ENCODE data around the gene SETD6.

DNA sequence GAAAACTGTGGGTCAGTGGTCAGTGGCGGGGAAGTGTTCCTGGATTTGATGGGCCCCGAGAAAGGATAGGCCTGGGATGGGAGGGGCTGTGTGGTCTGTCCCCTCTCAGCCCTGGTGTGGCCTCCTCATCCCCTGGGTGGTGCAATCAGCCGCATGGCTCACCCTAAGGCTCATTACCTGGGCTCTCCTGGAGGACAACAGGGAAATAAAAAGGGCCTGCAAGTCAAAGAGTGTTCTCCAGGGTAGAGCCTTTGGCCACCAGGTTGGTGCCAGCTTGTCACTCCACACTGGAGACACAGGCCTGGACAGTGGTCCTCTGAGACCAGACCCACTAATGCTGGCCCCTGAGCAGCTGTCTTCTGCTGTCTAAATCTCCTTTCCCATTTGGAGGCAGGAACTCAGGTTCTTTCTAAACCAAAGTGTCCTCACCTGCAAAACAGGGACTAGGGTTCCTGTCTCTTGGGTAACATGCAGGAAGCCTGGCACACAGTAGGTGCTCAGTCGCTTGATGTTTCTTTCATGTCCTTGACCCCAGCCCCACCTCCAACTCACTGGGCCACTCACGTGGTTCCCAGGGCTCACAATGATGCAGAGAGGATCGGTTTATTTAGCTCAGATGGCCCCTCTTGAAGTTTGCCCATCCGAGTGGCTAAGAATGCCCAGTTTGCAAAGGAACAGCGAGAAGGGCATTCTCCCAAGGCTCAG lies 12.9 kb upstream of the SETD6 start:
- TF ChIP-seq, protein P1, sequence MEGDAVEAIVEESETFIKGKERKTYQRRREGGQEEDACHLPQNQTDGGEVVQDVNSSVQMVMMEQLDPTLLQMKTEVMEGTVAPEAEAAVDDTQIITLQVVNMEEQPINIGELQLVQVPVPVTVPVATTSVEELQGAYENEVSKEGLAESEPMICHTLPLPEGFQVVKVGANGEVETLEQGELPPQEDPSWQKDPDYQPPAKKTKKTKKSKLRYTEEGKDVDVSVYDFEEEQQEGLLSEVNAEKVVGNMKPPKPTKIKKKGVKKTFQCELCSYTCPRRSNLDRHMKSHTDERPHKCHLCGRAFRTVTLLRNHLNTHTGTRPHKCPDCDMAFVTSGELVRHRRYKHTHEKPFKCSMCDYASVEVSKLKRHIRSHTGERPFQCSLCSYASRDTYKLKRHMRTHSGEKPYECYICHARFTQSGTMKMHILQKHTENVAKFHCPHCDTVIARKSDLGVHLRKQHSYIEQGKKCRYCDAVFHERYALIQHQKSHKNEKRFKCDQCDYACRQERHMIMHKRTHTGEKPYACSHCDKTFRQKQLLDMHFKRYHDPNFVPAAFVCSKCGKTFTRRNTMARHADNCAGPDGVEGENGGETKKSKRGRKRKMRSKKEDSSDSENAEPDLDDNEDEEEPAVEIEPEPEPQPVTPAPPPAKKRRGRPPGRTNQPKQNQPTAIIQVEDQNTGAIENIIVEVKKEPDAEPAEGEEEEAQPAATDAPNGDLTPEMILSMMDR (IDR thresholded peaks at IDR 0.05): no peak
- TF ChIP-seq HDAC2 (IDR thresholded peaks at IDR 0.05) (no peak), SMC3 (IDR thresholded peaks at IDR 0.05) (no peak), MAFK (IDR thresholded peaks at IDR 0.05; ENCODE audit: partially characterized antibody) (no peak), RCOR1 (IDR thresholded peaks at IDR 0.05; ENCODE audit: low read depth, low read length) (no peak), EP300 (IDR thresholded peaks at IDR 0.05) (no peak), POLR2AphosphoS2 (conservative IDR thresholded peaks at IDR 0.05; ENCODE audit: low read length) (no peak), POLR2A (IDR thresholded peaks at IDR 0.05; ENCODE audit: low read length) (no peak)
- TF ChIP-seq, protein P2, sequence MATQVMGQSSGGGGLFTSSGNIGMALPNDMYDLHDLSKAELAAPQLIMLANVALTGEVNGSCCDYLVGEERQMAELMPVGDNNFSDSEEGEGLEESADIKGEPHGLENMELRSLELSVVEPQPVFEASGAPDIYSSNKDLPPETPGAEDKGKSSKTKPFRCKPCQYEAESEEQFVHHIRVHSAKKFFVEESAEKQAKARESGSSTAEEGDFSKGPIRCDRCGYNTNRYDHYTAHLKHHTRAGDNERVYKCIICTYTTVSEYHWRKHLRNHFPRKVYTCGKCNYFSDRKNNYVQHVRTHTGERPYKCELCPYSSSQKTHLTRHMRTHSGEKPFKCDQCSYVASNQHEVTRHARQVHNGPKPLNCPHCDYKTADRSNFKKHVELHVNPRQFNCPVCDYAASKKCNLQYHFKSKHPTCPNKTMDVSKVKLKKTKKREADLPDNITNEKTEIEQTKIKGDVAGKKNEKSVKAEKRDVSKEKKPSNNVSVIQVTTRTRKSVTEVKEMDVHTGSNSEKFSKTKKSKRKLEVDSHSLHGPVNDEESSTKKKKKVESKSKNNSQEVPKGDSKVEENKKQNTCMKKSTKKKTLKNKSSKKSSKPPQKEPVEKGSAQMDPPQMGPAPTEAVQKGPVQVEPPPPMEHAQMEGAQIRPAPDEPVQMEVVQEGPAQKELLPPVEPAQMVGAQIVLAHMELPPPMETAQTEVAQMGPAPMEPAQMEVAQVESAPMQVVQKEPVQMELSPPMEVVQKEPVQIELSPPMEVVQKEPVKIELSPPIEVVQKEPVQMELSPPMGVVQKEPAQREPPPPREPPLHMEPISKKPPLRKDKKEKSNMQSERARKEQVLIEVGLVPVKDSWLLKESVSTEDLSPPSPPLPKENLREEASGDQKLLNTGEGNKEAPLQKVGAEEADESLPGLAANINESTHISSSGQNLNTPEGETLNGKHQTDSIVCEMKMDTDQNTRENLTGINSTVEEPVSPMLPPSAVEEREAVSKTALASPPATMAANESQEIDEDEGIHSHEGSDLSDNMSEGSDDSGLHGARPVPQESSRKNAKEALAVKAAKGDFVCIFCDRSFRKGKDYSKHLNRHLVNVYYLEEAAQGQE (IDR thresholded peaks at IDR 0.05): no peak

Data from A549 (cell line).